ENCODE measurements around the gene CLEC20A.

DNA sequence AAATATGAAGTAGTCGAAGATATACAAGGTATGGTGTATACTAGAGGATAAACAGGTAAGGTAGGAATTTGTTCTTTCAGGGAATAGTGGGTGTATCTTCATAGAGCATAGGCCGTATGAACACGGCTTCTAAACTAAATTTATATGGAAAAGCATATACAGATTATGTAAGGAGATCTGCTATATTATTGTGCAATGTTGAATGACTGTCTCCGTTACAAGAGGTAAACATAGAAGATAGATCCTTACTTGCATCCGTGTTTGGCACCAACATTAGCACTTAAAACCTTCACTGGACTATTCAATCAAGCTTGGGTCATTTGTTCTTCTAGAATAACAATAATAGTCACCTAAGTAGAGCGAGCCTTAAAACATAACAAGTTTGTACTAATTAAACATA is 45.9 kb downstream of the CLEC20A start:
- TF ChIP-seq POLR2AphosphoS5 (IDR thresholded peaks at IDR 0.05; ENCODE audit: low read depth, low read length) (no peak), POLR2A (IDR thresholded peaks at IDR 0.05; ENCODE audit: low read depth, low read length) (no peak)

All from GM12892 (cell line).